H1 (cell line): Measurements from ENCODE around the gene GAGE12J. TPM values are rescaled to one million over a fixed set of nuclear protein-coding genes. Genes with fewer than 3 reads are reported as not detected.

Source experiments
- CTCF ChIA-PET: fragments of 300-600 bp; sonication (Branson Sonifier 250); formaldehyde crosslinking; loops from one replicate; lab custom pipeline; 2021; ENCODE audit not compliant: partially characterized antibody; lab: Charles Lee
- POLR2A ChIA-PET: fragments of 300-600 bp; sonication (Branson Sonifier 250); formaldehyde crosslinking; loops from one replicate; lab custom pipeline; 2021; ENCODE audit warnings: inconsistent platforms; ENCODE audit not compliant: partially characterized antibody; lab: Charles Lee
- DNase-seq, 2 experiments: peaks; one replicate each; pipeline versions ENCODE4 v3.0.0 to v3.0.0-alpha.2; 2010 to 2022; ENCODE audit warnings: low spot score in 2 of 2, low read depth in 1 of 2, mixed read lengths in 1 of 2
- FAIRE-seq: peaks from 2 replicates; lab custom pipeline; 2011; peaks lifted over from hg19 to GRCh38; lab: Jason Lieb, UNC
- H2AFZ ChIP-seq: 2 replicates; pipeline ENCODE4 v1.8.1; 2012; ENCODE audit warnings: low read length, inconsistent platforms
- H2AK5ac ChIP-seq: 2 replicates; pipeline ENCODE4 v1.6.1; 2013; ENCODE audit warnings: low read depth, low read length
- H2BK120ac ChIP-seq: replicated peaks from 2 replicates; pipeline ENCODE3; 2013; ENCODE audit warnings: low read depth, low read length, inconsistent platforms
- H2BK12ac ChIP-seq: 2 replicates; pipeline ENCODE4 v1.6.1; 2013; ENCODE audit warnings: low read depth, low read length
- H2BK15ac ChIP-seq: 2 replicates; pipeline ENCODE4 v1.6.1; 2013; ENCODE audit warnings: low read length
- H2BK20ac ChIP-seq: 2 replicates; pipeline ENCODE4 v1.6.1; 2013; ENCODE audit warnings: low read length
- H2BK5ac ChIP-seq: 2 replicates; pipeline ENCODE4 v1.6.1; 2013; ENCODE audit warnings: low read depth, low read length
- H3K14ac ChIP-seq: 2 replicates; pipeline ENCODE4 v1.6.1; 2013; ENCODE audit warnings: inconsistent platforms; ENCODE audit not compliant: insufficient read length
- H3K18ac ChIP-seq: 2 replicates; pipeline ENCODE4 v1.6.1; 2013; ENCODE audit warnings: low read length; ENCODE audit errors: extremely low read depth
- H3K23ac ChIP-seq: 2 replicates; pipeline ENCODE4 v1.6.1; 2013; ENCODE audit warnings: inconsistent platforms; ENCODE audit not compliant: insufficient read length
- H3K23me2 ChIP-seq: 2 replicates; pipeline ENCODE4 v1.6.1; 2013; ENCODE audit warnings: low read depth, low read length
- H3K27ac ChIP-seq: 2 replicates; pipeline ENCODE4 v1.6.1; 2011; ENCODE audit warnings: low read depth, low read length, inconsistent platforms
- H3K27me3 ChIP-seq, 4 experiments: replicated peaks in 1 of 4; 1 replicate in 1 of 4; 2 replicates in 3 of 4; pipeline versions ENCODE4 v1.6.1 to v1.8.1; 2011 to 2013; ENCODE audit warnings: low read length in 3 of 4, mild to moderate bottlenecking in 3 of 4, inconsistent platforms in 2 of 4, mixed read lengths in 2 of 4, moderate library complexity in 1 of 4; ENCODE audit not compliant: control insufficient read depth in 3 of 4, insufficient read depth in 3 of 4; ENCODE audit errors: extremely low read depth in 1 of 4
- H3K36me3 ChIP-seq, 4 experiments: 2 replicates each; pipeline versions ENCODE4 v1.6.1 to v1.8.1; 2011 to 2013; ENCODE audit warnings: mild to moderate bottlenecking in 4 of 4, low read length in 3 of 4, moderate library complexity in 2 of 4, control low read depth in 1 of 4, inconsistent platforms in 1 of 4; ENCODE audit not compliant: insufficient read depth in 4 of 4, control insufficient read depth in 2 of 4
- H3K4ac ChIP-seq: replicated peaks from 2 replicates; pipeline ENCODE3; 2013; ENCODE audit warnings: low read length, low read depth, mixed read lengths, inconsistent platforms; ENCODE audit not compliant: insufficient read length
- H3K4me1 ChIP-seq, 4 experiments: replicated peaks in 1 of 4; 1 replicate in 1 of 4; 2 replicates in 3 of 4; pipeline versions ENCODE4 v1.6.1 to v1.8.1; 2011 to 2013; ENCODE audit warnings: low read length in 3 of 4, inconsistent platforms in 2 of 4, mixed read lengths in 1 of 4; ENCODE audit not compliant: insufficient read depth in 4 of 4, control insufficient read depth in 3 of 4
- H3K4me2 ChIP-seq, 2 experiments: 2 replicates each; pipeline versions ENCODE4 v1.6.1 to v1.8.1; 2011 to 2013; ENCODE audit warnings: low read depth in 2 of 2, low read length in 2 of 2, control low read depth in 1 of 2, inconsistent platforms in 1 of 2, mild to moderate bottlenecking in 1 of 2; ENCODE audit not compliant: insufficient read depth in 1 of 2
- H3K4me3 ChIP-seq, 4 experiments: fragments of 200-600, 300-600 bp in 1 of 4; sonication (generic), shearing (Covaris generic), sonication (Bioruptor Twin) in 1 of 4; 2 replicates each; pipeline versions ENCODE4 v1.5.1 to v1.8.1; 2011 to 2016; ENCODE audit warnings: low read length in 4 of 4, low read depth in 3 of 4, control low read depth in 2 of 4, inconsistent platforms in 2 of 4, mild to moderate bottlenecking in 2 of 4, mixed read lengths in 1 of 4, moderate library complexity in 1 of 4; ENCODE audit not compliant: insufficient read depth in 2 of 4; ENCODE audit errors: extremely low read depth in 1 of 4
- H3K56ac ChIP-seq: replicated peaks from 2 replicates; pipeline ENCODE3; 2013; ENCODE audit warnings: low read depth, mild to moderate bottlenecking, mixed read lengths, low read length, inconsistent platforms; ENCODE audit not compliant: insufficient read length
- H3K79me1 ChIP-seq: 2 replicates; pipeline ENCODE4 v1.6.1; 2013; ENCODE audit warnings: low read depth, low read length, control low read depth
- H3K79me2 ChIP-seq, 2 experiments: 2 replicates each; pipeline versions ENCODE4 v1.6.1 to v1.8.1; 2012 to 2013; ENCODE audit warnings: low read length in 2 of 2, mild to moderate bottlenecking in 2 of 2, inconsistent platforms in 1 of 2; ENCODE audit not compliant: insufficient read depth in 2 of 2, control insufficient read depth in 1 of 2
- H3K9ac ChIP-seq, 4 experiments: replicated peaks in 1 of 4; 1 replicate in 1 of 4; 2 replicates in 3 of 4; pipeline versions ENCODE4 v1.6.1 to v1.8.1; 2011 to 2013; ENCODE audit warnings: low read depth in 3 of 4, low read length in 3 of 4, control low read depth in 2 of 4, mild to moderate bottlenecking in 2 of 4, moderate library complexity in 2 of 4, inconsistent platforms in 1 of 4; ENCODE audit errors: extremely low read depth in 1 of 4
- H3K9me3 ChIP-seq, 2 experiments: 2 replicates each; pipeline versions ENCODE4 v1.6.1 to v1.8.1; 2012 to 2013; ENCODE audit warnings: mild to moderate bottlenecking in 2 of 2, moderate library complexity in 2 of 2, control low read depth in 1 of 2, inconsistent platforms in 1 of 2, low read depth in 1 of 2, low read length in 1 of 2, mixed read lengths in 1 of 2; ENCODE audit not compliant: insufficient read depth in 2 of 2
- H4K20me1 ChIP-seq, 2 experiments: replicated peaks in 1 of 2; 2 replicates each; pipeline versions ENCODE3 to v1.8.1; 2011 to 2013; ENCODE audit warnings: inconsistent platforms in 2 of 2, low read length in 2 of 2, mild to moderate bottlenecking in 1 of 2; ENCODE audit not compliant: insufficient read depth in 2 of 2, control insufficient read depth in 1 of 2
- H4K5ac ChIP-seq: 2 replicates; pipeline ENCODE4 v1.6.1; 2013; ENCODE audit warnings: low read length, low read depth, mixed read lengths, inconsistent platforms; ENCODE audit not compliant: insufficient read length
- H4K8ac ChIP-seq: 2 replicates; pipeline ENCODE4 v1.8.0; 2013; ENCODE audit warnings: mild to moderate bottlenecking, moderate library complexity, low read length, inconsistent platforms; ENCODE audit not compliant: insufficient read depth; ENCODE audit errors: extremely low read depth
- H4K91ac ChIP-seq: replicated peaks from 2 replicates; pipeline ENCODE3; 2013; ENCODE audit warnings: low read length, mixed read lengths, inconsistent platforms; ENCODE audit not compliant: insufficient read length
- ASH2L ChIP-seq: fragments of 200-600, 300-600 bp; sonication (generic); IDR thresholded peaks from one replicate; pipeline ENCODE4 v1.7.1; 2017; ENCODE audit warnings: low read length
- CHD1 ChIP-seq: IDR thresholded peaks from 2 replicates; pipeline ENCODE4 v1.6.1; 2012; ENCODE audit warnings: low read depth, low read length, improper control_type of control experiment
- KDM1A ChIP-seq: fragments of 200-600, 300-600 bp; sonication (generic); IDR thresholded peaks from 2 replicates; pipeline ENCODE4 v1.7.1; 2016; ENCODE audit warnings: mild to moderate bottlenecking, low read length, borderline replicate concordance
- RAD21 ChIP-seq, 2 experiments: IDR thresholded peaks in 1 of 2; conservative IDR thresholded peaks in 1 of 2; 2 replicates each; pipeline ENCODE4 v1.6.1; 2011; ENCODE audit warnings: low read depth in 2 of 2, low read length in 2 of 2, improper control_type of control experiment in 1 of 2, inconsistent platforms in 1 of 2, mild to moderate bottlenecking in 1 of 2, moderate library complexity in 1 of 2
- RBBP5 ChIP-seq: IDR thresholded peaks from 2 replicates; pipeline ENCODE4 v1.7.1; 2012; ENCODE audit warnings: low read depth, mild to moderate bottlenecking, inconsistent platforms, low read length, moderate library complexity, borderline replicate concordance
- RNF2 ChIP-seq: fragments of 200-900, 300-1000 bp; sonication (generic); IDR thresholded peaks from 2 replicates; pipeline ENCODE4 v1.7.1; 2016; ENCODE audit warnings: borderline replicate concordance, low read depth, mild to moderate bottlenecking, antibody characterized with exemption, low read length; ENCODE audit not compliant: poor library complexity, severe bottlenecking; ENCODE audit errors: missing control alignments
- SIN3A ChIP-seq, 2 experiments: IDR thresholded peaks in 1 of 2; conservative IDR thresholded peaks in 1 of 2; 2 replicates each; pipeline ENCODE4 v1.6.1; 2011 to 2012; ENCODE audit warnings: low read length in 2 of 2, improper control_type of control experiment in 1 of 2, low read depth in 1 of 2, mild to moderate bottlenecking in 1 of 2
- SIX5 ChIP-seq: IDR thresholded peaks from 2 replicates; pipeline ENCODE4 v1.6.1; 2011; ENCODE audit warnings: mild to moderate bottlenecking, low read depth, low read length
- SP2 ChIP-seq: IDR thresholded peaks from 2 replicates; pipeline ENCODE4 v1.6.1; 2012; ENCODE audit warnings: mild to moderate bottlenecking, low read length, inconsistent platforms
- WGBS, 2 experiments: shearing (Covaris generic) in 1 of 2; methylation state at CpG; one replicate each; pipeline versions ENCODE4 v1.1.6 to v1.1.7; 2013 to 2015; ENCODE audit warnings: low lambda C conversion rate in 2 of 2, mixed read lengths in 2 of 2, inconsistent platforms in 1 of 2, low coverage in 1 of 2, missing lambda C conversion rate in 1 of 2; ENCODE audit not compliant: insufficient replicate concordance in 2 of 2, insufficient coverage in 1 of 2, insufficient read length in 1 of 2; ENCODE audit errors: extremely low coverage in 1 of 2, missing lambda C conversion rate in 1 of 2; 5-methylcytosine and 5-hydroxymethylcytosine counted together
- polyA plus RNA-seq, 7 experiments: library from polyadenylated mRNA; depleted of rRNA in 3 of 7; stranded (reverse) in 5 of 7; unstranded in 2 of 7; fragments of >200 nt in 5 of 7; fragments of 200-250 nt in 2 of 7; gene quantifications; 1 replicate in 5 of 7; 2 replicates in 1 of 7; 4 replicates in 1 of 7; pipeline versions ENCODE4 v1.2.1 to v1.2.3, GENCODE V29; 2011 to 2013; ENCODE audit warnings: missing spikeins in 2 of 7, mixed read lengths in 2 of 7
- total RNA-seq: library from RNA; stranded (reverse); fragmentation: NEBNext Ultra II Directional; extraction: Animal tissue kit (Norgen Biotek cat#: 25700); gene quantifications from 2 replicates; pipeline ENCODE4 v1.2.1, GENCODE V29; 2021
- TF ChIP-seq, protein P1 (sequence below): IDR thresholded peaks from 2 replicates; pipeline ENCODE4 v1.6.1; 2012; ENCODE audit warnings: low read length, inconsistent platforms

Gene GAGE12J
- total and polyA plus RNA-seq, 2 of the 8 experiments (the other 6 are each of a cell fraction or from before 2014, with no cell fraction given), result not detected

DNA sequence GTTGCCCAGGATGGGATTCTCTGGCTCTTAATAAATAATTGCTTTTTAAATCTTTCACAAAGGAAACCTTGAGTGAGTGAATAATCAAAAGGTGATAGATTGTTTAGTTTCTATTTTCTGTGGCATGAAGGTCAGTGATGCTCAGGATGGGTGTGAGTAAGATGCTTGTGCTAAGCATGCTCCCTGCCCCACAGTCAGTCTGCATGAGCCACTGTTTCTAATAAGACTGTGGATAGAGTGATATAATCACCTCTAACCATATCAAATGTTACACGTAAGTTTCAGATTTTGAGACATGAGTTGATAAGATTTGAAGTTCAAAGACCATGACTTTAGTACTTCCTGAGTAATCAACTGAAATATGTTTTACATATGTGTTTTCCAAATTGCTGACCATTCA, 21.1 kb upstream of the GAGE12J start:
- CTCF ChIA-PET, result no interaction called here
- Histone ChIP-seq H3K18ac (no peak overlapping the region), H2BK120ac (no peak overlapping the region), H2BK15ac (no peak overlapping the region), H3K14ac (no peak overlapping the region), H3K79me1 (no peaks in the 10 kb centered on the region), H4K5ac (no peak overlapping the region), H3K9ac (no peak overlapping the region), H3K23me2 (no peaks in the 10 kb centered on the region), H4K20me1 (no peaks in the 10 kb centered on the region), H3K4me1 (no peaks in the 10 kb centered on the region), H3K56ac (no peak overlapping the region), H3K79me2 (no peaks in the 10 kb centered on the region), H3K9me3 (no peaks in the 10 kb centered on the region), H2BK12ac (no peak overlapping the region), H3K36me3 (no peaks in the 10 kb centered on the region), H3K23ac (no peak overlapping the region), H3K4me2 (no peak overlapping the region), H3K27me3 (no peaks in the 10 kb centered on the region), H3K4me3 (no peak overlapping the region), H3K4ac (no peak overlapping the region), H2BK5ac (no peak overlapping the region), H4K8ac (no peak overlapping the region), H2BK20ac (no peak overlapping the region), H3K27ac (no peak overlapping the region), H2AFZ (no peak overlapping the region), H4K91ac (no peak overlapping the region), H2AK5ac (no peak overlapping the region)
- FAIRE-seq, result no peak
- POLR2A ChIA-PET, result no interaction called here
- WGBS, 2 experiments, result 92% methylated on average over 1 of the region's 1 CpG; no CpG with 5 or more reads in 1 of the 2 experiments
- TF ChIP-seq RBBP5 (no peak), SIN3A (conservative IDR thresholded peaks at IDR 0.05 in 1 of 2, IDR thresholded peaks at IDR 0.05 in 1 of 2; ENCODE audit: low read depth in 1 of 2, low read length in 2 of 2) (no peak), SP2 (no peak), SIX5 (no peak), KDM1A (no peak), CHD1 (no peak), RAD21 (IDR thresholded peaks at IDR 0.05 in 1 of 2, conservative IDR thresholded peaks at IDR 0.05 in 1 of 2; ENCODE audit: low read depth in 2 of 2, low read length in 2 of 2) (no peak), RNF2 (no peak), ASH2L (no peak)
- TF ChIP-seq, protein P1, sequence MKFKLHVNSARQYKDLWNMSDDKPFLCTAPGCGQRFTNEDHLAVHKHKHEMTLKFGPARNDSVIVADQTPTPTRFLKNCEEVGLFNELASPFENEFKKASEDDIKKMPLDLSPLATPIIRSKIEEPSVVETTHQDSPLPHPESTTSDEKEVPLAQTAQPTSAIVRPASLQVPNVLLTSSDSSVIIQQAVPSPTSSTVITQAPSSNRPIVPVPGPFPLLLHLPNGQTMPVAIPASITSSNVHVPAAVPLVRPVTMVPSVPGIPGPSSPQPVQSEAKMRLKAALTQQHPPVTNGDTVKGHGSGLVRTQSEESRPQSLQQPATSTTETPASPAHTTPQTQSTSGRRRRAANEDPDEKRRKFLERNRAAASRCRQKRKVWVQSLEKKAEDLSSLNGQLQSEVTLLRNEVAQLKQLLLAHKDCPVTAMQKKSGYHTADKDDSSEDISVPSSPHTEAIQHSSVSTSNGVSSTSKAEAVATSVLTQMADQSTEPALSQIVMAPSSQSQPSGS, result no peak
- no peak for DNase-seq
